ENCODE measurements around the gene SPEF2.

SPEF2 gene

DNA sequence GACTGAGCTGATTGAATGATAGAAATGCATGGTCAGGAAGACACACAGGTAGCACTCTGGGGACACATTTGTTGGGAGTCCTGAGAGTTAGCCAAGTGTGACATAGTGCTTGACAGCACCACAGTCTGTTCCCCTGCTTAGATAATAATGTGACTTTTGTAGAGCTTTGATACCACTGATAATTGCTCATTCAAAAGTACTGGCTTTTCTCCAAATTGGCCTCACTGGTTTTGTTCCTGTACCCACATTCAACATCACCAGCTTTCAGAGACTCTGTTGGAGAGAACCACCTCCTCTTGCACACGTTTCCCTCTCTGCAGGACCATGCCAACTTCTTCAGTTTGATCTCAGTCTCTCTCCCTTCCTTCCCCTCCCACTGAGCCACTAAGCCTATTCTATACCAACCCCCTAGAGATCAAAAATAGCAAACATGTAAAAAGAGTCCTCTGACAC, 186.6 kb downstream of the SPEF2 start:
- DNase-seq = no peak
- Histone ChIP-seq H3K27me3 (no peaks in the 10 kb centered on the region), H3K4me1 (no peaks in the 10 kb centered on the region), H3K9me3 (no peaks in the 10 kb centered on the region), H3K4me3 (ENCODE audit: low read depth, low read length) (no peak overlapping the region), H3K36me3 (no peaks in the 10 kb centered on the region)
- TF ChIP-seq CTCF (IDR thresholded peaks at IDR 0.05; ENCODE audit: low read depth, low read length) = no peak

DNA sequence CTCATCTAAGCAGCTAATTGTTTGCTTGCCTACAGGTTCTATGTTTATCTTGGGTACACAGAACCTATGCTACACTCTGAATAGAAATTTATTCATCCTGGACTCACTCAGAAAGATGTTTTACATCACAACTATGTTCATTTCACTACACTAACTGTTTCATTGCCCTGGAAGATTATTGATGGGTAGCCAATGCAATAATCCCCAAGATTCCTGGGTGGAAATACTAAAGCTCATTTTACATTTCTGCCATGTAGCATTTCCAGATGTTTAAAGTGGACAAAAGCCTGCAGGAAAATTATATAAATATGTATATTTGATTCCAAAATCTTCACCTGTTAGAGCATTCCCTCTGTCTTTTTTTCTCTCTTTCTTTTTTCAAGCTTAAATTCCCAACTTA, 187.2 kb downstream of the SPEF2 start:
- H3K9me3 ChIP-seq = no peaks in the 10 kb centered on the region
- no peak overlapping the region for H3K4me3 ChIP-seq (ENCODE audit: low read depth, low read length)
- no peaks in the 10 kb centered on the region for H3K27me3 ChIP-seq
- H3K4me1 ChIP-seq = no peaks in the 10 kb centered on the region
- no peaks in the 10 kb centered on the region for H3K36me3 ChIP-seq
- TF ChIP-seq CTCF (IDR thresholded peaks at IDR 0.05; ENCODE audit: low read depth, low read length) = no peak
- DNase-seq = no peak

- DNase-seq = no peak
- H3K27me3 ChIP-seq = no peaks in the 10 kb centered on the region
- no peaks in the 10 kb centered on the region for H3K9me3 ChIP-seq
- no peaks in the 10 kb centered on the region for H3K4me1 ChIP-seq
- H3K36me3 ChIP-seq = no peaks in the 10 kb centered on the region
- TF ChIP-seq CTCF (IDR thresholded peaks at IDR 0.05; ENCODE audit: low read depth, low read length) = no peak
- no peak overlapping the region for H3K4me3 ChIP-seq (ENCODE audit: low read depth, low read length)
Observed at GRCh38 chr5:35810601-35811000, 192.9 kb downstream of the SPEF2 start.

GRCh38 chr5:35811108-35811741, 193.6 kb downstream of the SPEF2 start:
- TF ChIP-seq CTCF (IDR thresholded peaks at IDR 0.05; ENCODE audit: low read depth, low read length) = no peak
- Histone ChIP-seq H3K4me3 (ENCODE audit: low read depth, low read length) (no peak overlapping the region), H3K4me1 (no peaks in the 10 kb centered on the region), H3K27me3 (no peaks in the 10 kb centered on the region), H3K9me3 (no peaks in the 10 kb centered on the region), H3K36me3 (no peaks in the 10 kb centered on the region)
- DNase-seq = no peak

- H3K27me3 ChIP-seq = no peaks in the 10 kb centered on the region
- H3K4me1 ChIP-seq = no peaks in the 10 kb centered on the region
- no peak overlapping the region for H3K4me3 ChIP-seq (ENCODE audit: low read depth, low read length)
- no peaks in the 10 kb centered on the region for H3K9me3 ChIP-seq
- no peak for TF ChIP-seq CTCF (IDR thresholded peaks at IDR 0.05; ENCODE audit: low read depth, low read length)
- DNase-seq = no peak
- no peaks in the 10 kb centered on the region for H3K36me3 ChIP-seq
Observed at GRCh38 chr5:35813521-35813920, 195.9 kb downstream of the SPEF2 start.

- no peak; the same call in 1 of the 2 replicates for TF ChIP-seq CTCF (IDR thresholded peaks at IDR 0.05; ENCODE audit: low read depth, low read length)
- H3K4me3 ChIP-seq (ENCODE audit: low read depth, low read length) = no peak overlapping the region
- H3K27me3 ChIP-seq = no peaks in the 10 kb centered on the region
- no peaks in the 10 kb centered on the region for H3K4me1 ChIP-seq
- H3K36me3 ChIP-seq = no peaks in the 10 kb centered on the region
- no peak for DNase-seq
- H3K9me3 ChIP-seq = no peaks in the 10 kb centered on the region
Observed at GRCh38 chr5:35815089-35815936, 197.7 kb downstream of the SPEF2 start.
